Measurements from ENCODE around the gene TSPAN18. TPM values are rescaled to one million over a fixed set of nuclear protein-coding genes. Genes with fewer than 3 reads are reported as not detected.

TSPAN18 gene
- total RNA-seq, 1 experiment from 2014 or later, result 0.77 TPM

DNA sequence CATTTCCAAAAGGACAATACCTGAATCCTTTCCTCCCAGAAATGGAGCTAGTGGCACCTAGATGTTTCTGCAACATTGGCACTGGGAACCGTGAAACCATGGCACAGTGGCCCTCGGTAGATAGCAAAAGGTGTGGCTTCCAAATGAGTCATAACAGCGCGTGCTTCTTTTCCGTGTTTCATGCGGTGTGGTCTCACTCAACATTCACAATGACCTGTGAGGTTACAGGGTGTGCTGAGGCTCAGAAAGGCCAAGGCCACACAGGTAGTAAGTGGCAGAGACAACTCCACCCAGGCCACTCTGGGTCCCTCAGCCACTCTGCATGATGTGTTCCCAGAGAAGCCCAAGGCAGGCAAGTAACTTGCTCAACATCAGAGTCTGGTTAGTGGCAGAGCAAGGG, 156.5 kb downstream of the TSPAN18 start:
- H3K36me3 Mint-ChIP-seq (ENCODE audit: insufficient read depth, unreplicated experiment), result no peaks in the 10 kb centered on the region
- peaks cover 46% of the 10 kb centered on the region for H3K27me3 Mint-ChIP-seq (ENCODE audit: insufficient read depth, unreplicated experiment)
- no peaks in the 10 kb centered on the region for H3K9me3 Mint-ChIP-seq (ENCODE audit: unreplicated experiment)
- no peak for TF ChIP-seq CTCF (IDR thresholded peaks at IDR 0.05; ENCODE audit: unreplicated experiment)
- BruUV-seq (replicated peaks), result no TSS peak
- H3K4me1 Mint-ChIP-seq (ENCODE audit: insufficient read depth, unreplicated experiment), result peaks cover 10% of the 10 kb centered on the region
- H3K27ac Mint-ChIP-seq (ENCODE audit: low read depth, unreplicated experiment), result peak overlapping the region; percentile 25
- CTCF ChIA-PET, result interaction anchor here (0.7 to 0.8 kb wide), 2 partner anchors 222 to 328 kb away, joined by 3 read pairs; no protein-coding TSS in a partner anchor
- H3K4me3 Mint-ChIP-seq (ENCODE audit: unreplicated experiment), result no peak overlapping the region
- peak; percentile 45 for DNase-seq (ENCODE audit: unreplicated experiment)
- POLR2A ChIA-PET, result no interaction called here
- intact Hi-C loops (cut with micrococcal nuclease), result no loop called here

DNA sequence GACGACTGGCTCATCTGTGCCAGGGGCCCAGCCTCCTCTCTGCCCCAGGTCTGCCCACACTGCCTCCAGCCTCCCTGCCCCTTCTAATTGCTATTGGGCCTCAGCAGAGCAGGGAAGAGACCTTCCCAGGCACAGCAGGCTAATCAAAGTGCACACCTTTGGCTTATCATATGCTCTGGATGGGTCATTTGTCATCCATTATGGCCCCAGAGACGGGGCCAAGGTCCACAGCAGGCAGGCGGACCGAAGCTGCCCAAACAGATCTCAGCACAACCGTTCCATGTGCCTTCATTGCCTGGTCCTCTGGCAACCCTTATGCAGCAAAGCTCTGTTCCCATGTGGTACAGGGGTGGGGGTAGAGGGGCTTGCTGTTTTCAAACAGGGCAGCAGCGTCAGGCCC, 157.3 kb downstream of the TSPAN18 start:
- ChIA-PET CTCF (interaction anchor here (0.7 kb wide), 1 partner anchor 329 kb away, joined by 3 read pairs; no protein-coding TSS in a partner anchor), POLR2A (no interaction called here)
- intact Hi-C loops (cut with micrococcal nuclease), result no loop called here
- Mint-ChIP-seq H3K27me3 (ENCODE audit: insufficient read depth, unreplicated experiment) (peaks cover 46% of the 10 kb centered on the region), H3K4me1 (ENCODE audit: insufficient read depth, unreplicated experiment) (peaks cover 10% of the 10 kb centered on the region), H3K36me3 (ENCODE audit: insufficient read depth, unreplicated experiment) (no peaks in the 10 kb centered on the region), H3K27ac (ENCODE audit: low read depth, unreplicated experiment) (no peak overlapping the region), H3K9me3 (ENCODE audit: unreplicated experiment) (no peaks in the 10 kb centered on the region), H3K4me3 (ENCODE audit: unreplicated experiment) (no peak overlapping the region)
- no peak for TF ChIP-seq CTCF (IDR thresholded peaks at IDR 0.05; ENCODE audit: unreplicated experiment)
- BruUV-seq (replicated peaks), result no TSS peak
- DNase-seq (ENCODE audit: unreplicated experiment), result no peak

DNA sequence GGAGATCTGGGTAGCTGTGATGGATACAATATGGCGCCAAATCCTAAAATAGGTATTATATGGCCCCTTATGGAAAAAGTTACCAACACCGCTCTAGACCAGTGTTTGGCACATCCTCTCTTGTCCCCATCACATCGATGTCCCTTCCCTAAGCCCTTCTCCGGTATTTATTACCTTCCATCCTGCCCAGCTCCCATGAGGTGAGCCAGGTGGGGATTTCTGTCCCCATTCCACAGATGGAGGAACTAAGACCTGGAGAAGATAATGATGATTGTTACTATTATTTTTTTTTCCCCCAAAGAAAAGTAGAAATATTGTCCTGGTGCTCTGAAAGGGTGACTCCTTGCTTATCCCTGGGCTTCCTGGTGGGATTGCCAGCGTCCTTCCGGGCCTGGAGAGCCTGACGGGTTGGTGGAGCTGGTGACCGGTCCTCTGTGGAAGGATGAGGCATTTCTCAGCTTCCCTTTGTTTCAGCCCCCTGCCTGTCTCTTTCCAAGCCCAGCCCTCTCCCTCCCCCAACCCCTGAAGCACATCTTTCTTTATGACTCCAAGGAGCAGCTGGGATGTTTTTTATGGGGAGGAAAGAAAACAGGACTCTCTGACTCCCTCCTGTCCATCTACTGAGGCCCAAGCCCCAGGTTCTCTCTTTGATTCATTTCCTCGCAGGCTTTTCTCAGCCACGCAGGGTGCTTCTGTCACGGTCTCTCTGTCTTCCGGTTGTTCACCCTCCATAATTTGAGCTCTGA, 158.5 kb downstream of the TSPAN18 start:
- no peaks in the 10 kb centered on the region for H3K36me3 Mint-ChIP-seq (ENCODE audit: insufficient read depth, unreplicated experiment)
- H3K4me3 Mint-ChIP-seq (ENCODE audit: unreplicated experiment), result no peak overlapping the region
- no peak overlapping the region for H3K27ac Mint-ChIP-seq (ENCODE audit: low read depth, unreplicated experiment)
- no peak for DNase-seq (ENCODE audit: unreplicated experiment)
- peaks cover 10% of the 10 kb centered on the region for H3K4me1 Mint-ChIP-seq (ENCODE audit: insufficient read depth, unreplicated experiment)
- CTCF ChIA-PET, result interaction anchor here (0.6 to 1.0 kb wide), 3 partner anchors 9 to 441 kb away, joined by 3 to 5 read pairs (median 4); no protein-coding TSS in a partner anchor
- no TSS peak for BruUV-seq (replicated peaks)
- peaks cover 46% of the 10 kb centered on the region for H3K27me3 Mint-ChIP-seq (ENCODE audit: insufficient read depth, unreplicated experiment)
- POLR2A ChIA-PET, result interaction anchor here (0.5 kb wide), 1 partner anchor 94 kb away, joined by 3 read pairs; no protein-coding TSS in a partner anchor
- TF ChIP-seq CTCF (IDR thresholded peaks at IDR 0.05; ENCODE audit: unreplicated experiment), result no peak
- intact Hi-C loops (cut with micrococcal nuclease), result no loop called here
- H3K9me3 Mint-ChIP-seq (ENCODE audit: unreplicated experiment), result no peaks in the 10 kb centered on the region

DNA sequence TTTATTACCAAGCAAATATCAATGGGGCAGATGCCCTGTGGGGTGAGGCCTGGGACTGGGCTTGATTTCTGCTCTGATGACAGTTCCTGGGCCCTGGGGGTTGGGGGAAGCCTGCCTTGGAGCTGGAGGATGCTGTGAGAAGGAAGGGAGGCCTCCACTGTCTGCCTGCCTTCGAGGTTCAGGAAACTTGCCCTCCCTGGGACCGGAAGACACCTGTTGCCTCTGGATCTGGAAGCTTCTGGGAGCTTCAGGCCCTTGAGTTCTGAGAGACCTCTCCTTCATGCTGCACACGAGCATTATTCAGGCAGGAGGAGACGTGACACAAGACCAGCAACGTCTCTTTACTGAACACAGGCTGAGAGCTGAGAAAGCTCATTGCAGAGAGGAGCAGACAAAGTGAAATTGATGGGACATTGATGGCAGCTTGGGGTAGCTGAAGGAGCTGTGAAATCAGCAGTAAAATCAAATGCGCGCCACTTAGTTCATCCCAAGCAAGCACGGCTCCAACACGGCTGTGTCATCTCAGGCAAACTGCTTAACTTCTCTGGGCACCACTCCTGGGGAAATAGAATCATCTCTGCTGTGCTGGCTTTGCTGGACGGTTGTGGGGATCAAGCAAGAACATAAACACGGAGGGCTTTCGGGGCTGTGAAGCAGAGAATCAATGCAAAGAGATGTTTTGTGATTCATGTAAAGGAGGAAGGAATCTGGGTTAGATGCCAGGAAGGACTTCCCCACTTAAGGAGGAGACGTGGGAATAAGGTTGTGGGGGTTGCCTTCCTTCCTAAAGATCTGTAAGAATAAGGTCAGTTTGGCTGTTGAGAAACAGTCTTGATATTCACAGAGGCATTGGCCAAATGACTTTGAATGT, 159.4 kb downstream of the TSPAN18 start:
- intact Hi-C loops (cut with micrococcal nuclease), result no loop called here
- POLR2A ChIA-PET, result interaction anchor here (0.5 kb wide), 1 partner anchor 93 kb away, joined by 3 read pairs; no protein-coding TSS in a partner anchor
- BruUV-seq (replicated peaks), result no TSS peak

More for the DNA sequence above, 159.4 kb downstream of the TSPAN18 start:
- Mint-ChIP-seq H3K4me3 (ENCODE audit: unreplicated experiment) (no peak overlapping the region), H3K27ac (ENCODE audit: low read depth, unreplicated experiment) (no peak overlapping the region), H3K36me3 (ENCODE audit: insufficient read depth, unreplicated experiment) (no peaks in the 10 kb centered on the region), H3K27me3 (ENCODE audit: insufficient read depth, unreplicated experiment) (peaks cover 46% of the 10 kb centered on the region), H3K4me1 (ENCODE audit: insufficient read depth, unreplicated experiment) (peaks cover 10% of the 10 kb centered on the region), H3K9me3 (ENCODE audit: unreplicated experiment) (no peaks in the 10 kb centered on the region)
- no peak for DNase-seq (ENCODE audit: unreplicated experiment)
- no peak for TF ChIP-seq CTCF (IDR thresholded peaks at IDR 0.05; ENCODE audit: unreplicated experiment)
- CTCF ChIA-PET, result interaction anchor here (0.6 to 1.2 kb wide), 7 partner anchors 8 to 442 kb away, joined by 3 to 5 read pairs (median 3); no protein-coding TSS in a partner anchor

Measured in MCF 10A (cell line).